Activated CD8-positive, alpha-beta memory T cell treated with anti-CD3 and anti-CD28 coated beads, Interleukin-2, amount 50 U/mL, for 24 hours (primary cell): ENCODE results near the gene PRKN.
"Not testable (repeated sequence)": the region's sequence is repeated elsewhere in the genome, so short reads cannot be mapped to it uniquely, and the experiment has no call there.

ENCODE experiments used
- DNase-seq: peaks from one replicate; pipeline ENCODE4 v3.0.0-alpha.2; 2020; ENCODE audit errors: extremely low read depth

The PRKN gene

DNA sequence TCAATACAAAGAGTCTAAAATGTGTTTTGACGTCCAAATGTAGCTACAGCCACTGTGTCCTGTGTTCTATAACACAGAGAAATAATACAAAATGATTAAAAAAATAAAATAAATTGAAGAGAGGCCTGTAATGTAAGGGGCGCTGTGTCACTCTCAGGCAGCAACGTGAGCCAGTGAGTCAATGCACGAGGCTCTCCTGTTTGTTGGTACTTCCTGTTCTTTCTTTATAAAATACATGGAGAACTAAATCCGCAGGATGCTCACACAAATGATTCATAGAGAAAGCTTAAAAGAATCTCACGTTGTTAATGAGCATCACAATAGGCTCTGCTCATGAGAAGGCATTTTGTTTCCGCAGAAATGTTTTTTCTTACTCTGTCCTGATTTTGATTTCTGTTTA is 818.7 kb downstream of the PRKN start:
- DNase-seq, result no peak

DNA sequence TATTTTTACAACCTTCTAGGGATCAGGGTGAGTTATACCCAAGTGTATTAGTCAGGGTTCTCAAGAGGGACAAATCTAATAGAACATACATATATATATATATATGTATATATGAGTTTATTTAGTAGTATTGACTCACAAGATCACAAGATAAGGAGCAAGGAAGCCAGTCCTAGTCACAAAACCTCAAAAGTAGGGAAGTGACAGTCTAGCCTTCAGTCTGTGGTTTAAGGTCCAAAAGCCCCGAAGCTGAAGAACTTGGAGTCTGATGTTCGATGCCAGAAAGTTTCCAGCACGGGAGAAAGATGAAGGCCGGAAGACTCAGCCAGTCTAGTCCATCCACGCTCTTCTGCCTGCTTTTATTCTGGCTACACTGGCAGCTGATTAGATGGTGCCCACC is 821.0 kb downstream of the PRKN start:
- DNase-seq, result no peak

DNA sequence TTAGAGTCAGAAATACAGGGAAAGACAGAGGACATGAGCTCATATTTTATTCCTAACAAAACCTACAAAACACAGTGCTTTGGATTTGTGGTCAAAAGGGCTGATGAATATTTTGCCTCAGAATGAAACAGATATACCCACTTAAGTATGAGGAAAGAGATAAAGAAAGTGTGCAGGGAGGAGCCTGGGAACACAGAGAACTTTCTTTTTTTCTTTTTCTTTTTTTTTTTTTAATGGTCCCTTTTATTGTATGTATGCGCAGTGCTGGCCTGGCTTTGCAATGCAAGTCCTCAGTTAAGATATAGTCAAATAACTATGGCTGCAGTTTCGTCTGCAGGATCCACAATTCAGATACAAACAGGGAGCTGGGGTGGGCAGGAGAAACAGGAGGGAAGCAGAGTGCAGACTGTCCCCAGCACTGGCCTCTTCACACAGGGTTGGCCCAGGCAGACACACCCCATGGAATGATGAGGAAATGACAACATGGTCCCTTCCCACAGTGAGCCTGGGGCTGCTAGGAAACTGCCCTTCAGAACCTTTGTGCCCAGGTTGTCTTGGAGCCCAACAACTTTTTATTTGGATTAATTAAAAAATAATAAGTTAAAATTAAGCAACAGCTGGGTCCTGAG is 823.9 kb downstream of the PRKN start:
- DNase-seq, result no peak

DNA sequence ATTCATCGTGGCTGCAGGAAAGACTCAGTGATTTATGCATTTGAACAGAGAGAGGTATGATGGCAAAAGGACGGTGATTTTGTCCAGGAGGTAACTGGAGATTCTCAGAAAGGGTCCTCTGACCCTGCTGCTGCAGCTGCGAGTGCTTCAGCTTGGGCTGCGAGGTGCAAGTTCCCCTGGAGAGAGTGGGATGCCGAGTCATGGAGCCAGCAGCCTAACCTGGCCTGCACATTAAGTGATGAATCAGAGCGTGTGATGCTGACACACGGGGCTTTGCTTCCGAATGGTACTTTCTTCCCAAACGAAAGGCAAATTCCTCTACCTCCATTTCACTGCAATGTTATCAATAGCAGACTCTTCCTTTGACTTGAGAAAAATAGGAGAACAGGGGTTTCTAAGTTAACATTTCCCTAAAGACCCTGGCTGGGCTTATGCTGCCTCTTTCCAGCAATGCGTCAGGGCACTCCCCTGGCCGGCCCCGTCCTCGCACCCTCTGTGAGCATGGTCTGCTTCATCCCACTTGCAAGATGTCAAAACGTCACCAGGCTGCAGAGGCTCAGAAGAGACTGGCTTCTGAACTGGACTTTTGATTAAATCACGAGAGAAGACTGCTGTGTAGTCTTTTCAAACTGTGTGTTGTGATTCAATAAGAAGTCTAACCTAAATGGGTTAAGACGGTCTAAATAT is 825.7 kb downstream of the PRKN start:
- no peak for DNase-seq

DNA sequence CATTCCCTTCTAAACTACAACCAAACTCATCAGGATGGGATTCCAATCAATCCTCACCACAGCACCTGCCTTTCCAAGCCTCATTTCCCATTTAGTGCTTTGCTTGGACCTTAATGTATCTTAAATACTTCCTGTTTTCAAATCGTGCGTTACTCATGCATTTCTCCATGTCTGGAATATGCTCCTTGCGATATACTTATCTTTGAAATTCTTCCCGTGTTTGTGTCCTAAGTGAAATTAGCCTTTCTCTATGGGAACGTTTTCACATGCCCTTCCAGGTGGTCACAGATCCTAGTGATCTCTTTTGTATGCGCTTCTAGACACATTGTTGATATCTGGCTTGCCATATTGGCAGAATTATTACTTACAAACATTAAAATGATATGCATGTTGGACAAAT is 833.1 kb downstream of the PRKN start:
- DNase-seq, result no peak

DNA sequence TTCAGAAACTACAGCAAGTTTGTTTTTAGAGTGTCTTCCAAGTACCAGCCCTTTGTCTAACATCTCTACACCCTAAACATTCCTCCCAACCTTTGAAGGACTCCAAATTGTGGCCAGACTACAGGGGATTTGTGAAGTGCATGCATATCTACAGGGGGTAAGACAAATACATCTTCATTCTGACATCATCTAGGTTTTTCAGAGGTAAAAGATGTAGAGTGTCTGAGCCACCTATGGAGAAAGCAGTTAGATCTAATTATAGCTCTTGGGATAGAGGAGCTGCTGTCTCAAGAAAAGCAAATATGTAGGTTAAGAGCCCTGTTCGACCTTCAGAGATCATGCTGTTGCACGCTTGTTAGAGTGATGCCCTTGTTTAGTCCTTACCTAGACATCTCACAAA is 836.0 kb downstream of the PRKN start:
- no peak for DNase-seq

DNA sequence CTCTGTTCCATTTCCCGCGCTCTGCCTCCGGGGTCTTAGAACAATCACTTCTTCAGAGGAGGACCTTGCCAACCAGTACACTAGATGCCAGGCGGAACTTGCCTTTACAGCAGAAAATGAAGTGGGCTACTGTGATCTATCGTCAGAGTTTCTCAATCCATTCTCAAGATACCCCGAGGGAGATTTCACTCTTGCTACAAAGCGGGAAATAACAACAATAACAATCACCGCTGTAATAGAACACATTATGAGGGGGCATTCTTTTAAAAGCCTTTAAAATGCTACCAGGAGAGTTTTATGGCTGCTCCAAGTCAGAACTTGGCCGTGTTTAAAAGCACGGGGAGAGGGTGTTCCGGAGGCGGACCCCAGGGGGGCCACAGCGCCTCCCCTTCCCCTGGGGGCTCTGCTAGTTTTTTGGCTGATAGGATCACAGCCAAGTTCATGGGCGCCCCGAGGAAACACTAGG is 836.7 kb downstream of the PRKN start:
- DNase-seq, result no peak

DNA sequence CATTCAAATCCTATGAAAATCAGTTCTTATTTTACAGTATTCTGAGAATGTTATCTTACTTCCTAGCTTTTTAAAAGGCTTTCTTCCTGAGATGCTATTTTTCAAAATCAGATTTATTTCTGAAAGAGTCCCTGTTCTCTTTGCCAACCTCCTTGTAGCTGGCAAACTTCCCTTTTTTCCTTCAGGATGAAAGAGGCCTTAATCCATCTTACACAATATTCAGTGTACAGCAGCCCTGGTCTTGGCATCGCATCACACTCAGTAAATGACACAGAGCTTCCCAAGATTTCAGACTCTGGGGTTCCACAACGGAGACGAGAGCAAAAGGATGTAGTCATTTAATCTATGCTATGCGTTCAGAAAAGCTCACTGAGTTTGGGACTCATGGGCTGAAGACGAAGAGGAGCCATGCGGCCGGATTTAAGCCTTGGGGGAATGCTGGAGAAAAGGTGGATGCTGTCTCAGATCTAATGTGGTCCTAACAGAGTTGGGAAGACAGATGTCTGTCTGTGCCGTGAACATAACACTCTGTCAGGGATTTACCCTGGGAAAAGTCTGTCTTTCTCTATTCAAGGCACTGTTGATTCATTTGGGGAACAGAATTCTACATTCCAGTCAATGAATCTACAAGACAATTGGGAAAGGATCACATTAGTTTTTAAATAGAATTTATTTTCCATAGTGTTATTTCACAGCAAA is 837.3 kb downstream of the PRKN start:
- DNase-seq, result no peak

DNA sequence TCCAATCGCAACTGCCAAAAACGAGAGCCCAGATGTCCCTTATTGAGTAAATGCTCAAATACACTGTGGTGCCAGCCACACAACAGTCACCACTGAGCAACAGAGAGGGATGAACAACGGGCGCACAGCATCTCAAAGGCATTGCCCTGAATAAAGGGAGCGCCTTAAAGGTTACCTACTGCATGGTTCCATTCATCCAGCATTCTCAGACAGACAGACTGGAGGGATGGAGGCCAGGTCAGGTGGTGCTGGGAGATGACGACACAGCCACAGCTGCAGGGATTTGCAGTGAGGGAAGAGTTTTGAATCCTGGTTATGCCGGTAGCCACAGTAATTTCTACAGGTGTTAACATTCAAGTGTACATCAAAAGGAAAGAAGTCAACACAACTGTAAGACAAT is 838.2 kb downstream of the PRKN start:
- no peak for DNase-seq

DNA sequence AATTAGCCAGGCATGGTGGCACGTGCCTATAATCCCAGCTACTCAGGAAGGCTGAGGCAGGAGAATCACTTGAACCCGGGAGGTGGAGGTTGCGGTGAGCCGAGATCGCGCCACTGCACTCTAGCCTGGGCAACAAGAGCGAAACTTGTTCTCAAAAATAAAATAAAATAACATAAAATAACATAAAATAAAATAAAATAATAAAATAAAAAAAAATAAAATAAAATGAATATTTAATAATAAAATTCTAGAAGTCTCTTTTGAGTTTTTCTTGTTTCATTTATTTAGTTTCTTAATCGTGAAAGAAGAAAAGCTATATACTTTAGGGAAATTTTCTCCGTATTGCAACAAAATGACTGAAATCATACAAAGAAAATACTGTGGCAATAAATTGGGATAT is 841.0 kb downstream of the PRKN start:
- not testable (repeated sequence) for DNase-seq

DNA sequence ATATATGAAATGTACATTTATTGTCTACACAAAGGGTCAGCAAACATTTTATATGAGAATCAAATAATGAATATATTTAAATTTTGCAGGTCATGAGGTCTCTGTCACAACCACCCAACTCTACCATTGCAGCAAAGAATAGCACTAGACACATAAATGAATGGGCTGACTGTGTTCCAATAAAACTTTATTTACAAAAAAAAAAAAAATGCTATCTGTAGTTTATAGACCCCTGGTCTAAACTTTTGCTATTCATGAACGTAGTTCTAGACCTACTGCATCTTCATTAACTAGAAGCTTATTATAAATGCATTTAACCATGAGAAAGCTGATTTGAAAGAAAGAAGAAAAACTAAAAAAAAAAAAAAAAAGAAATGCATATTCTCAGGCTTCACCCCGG is 842.8 kb downstream of the PRKN start:
- DNase-seq, result no peak

DNA sequence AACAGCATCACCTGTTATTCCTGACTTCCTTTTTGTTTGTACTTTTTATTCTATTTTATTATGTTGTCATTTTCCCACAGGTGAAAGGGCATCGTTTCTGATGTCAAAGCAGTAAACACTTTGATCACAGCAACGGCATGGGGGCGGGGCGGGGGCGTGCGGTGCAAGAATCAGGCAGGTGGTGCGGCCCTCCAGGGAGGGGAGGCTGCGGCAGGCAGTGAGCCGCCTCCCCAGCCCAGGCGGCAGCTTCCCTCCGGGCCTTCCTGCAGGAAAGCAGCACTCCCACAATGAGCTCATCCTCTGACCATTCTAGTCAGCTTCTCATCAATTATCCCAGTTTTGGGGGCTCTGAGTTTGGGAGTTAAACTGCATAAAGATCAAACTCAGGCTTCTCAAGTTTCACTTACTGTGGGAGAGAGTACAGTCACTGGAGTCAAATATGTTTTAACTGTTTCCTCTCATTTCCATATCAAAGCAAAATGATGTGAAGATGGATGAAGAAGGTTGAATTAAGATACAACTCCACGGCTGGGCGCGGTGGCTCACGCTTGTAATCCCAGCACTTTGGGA is 845.3 kb downstream of the PRKN start:
- no peak for DNase-seq

DNA sequence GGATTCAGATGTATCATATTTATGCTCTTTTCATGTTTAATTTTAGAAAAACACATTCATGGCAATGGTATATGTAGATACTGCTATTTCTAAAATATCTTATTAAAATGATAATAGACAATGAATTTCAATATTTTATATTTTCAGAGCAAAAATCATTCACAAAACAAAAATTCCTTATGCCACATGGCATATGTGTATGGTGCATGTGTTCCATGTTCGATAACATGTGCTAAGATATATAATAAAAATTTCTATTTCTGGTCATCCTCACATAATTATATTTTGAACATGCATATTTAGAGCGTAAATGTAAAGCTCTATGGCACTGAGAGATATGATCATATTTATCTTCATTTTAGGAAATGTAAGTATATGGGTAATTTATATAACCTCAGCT is 847.5 kb downstream of the PRKN start:
- DNase-seq, result no peak

DNA sequence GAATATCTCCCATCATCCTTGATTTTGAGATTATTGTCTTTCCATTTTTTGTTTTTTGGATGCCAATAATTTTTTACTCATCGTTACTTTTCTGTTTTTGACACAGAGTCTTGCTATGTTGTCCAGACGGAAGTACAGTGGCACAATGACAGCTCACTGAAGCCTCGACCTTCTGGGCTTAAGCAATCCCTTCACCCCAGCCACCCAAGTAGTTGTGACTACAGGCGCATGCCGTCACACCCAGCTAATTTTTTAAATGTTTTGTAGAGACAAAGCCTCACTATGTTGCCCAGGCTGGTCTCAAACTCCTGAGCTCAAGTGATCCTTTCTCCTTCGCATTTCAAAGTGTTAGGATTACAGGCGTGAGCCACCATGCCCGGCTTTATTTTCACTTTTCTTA is 851.3 kb downstream of the PRKN start:
- no peak for DNase-seq

DNA sequence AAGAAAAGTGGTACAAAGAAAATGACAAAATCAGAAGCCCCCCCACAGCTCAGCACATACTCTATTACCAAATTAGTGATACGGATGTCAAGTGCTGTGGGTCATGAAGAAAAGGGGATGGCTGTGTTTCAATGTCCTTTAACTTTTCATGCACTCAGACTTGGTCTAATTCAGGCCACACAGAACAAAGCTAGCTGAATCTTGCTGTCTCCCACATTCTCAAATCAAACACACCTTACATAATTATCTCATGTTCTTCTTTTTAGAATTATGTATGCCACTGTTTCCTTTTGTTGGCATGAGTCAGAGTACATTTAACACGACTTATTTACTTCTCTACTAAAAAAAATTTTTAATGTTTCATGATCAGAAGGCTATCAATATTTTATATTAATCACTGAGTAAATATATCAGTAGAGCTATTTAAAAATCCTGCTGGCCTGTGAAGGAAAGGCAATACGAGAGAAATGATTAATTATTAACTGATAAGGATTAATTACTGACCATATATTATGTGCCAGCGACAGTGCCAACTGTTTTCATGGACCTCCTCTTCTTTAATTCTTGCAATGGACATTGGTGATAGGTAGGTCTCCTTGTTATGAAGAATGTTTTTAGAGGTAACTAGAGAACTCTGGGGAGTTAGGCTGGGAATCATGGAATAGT is 857.2 kb downstream of the PRKN start:
- DNase-seq, result no peak

DNA sequence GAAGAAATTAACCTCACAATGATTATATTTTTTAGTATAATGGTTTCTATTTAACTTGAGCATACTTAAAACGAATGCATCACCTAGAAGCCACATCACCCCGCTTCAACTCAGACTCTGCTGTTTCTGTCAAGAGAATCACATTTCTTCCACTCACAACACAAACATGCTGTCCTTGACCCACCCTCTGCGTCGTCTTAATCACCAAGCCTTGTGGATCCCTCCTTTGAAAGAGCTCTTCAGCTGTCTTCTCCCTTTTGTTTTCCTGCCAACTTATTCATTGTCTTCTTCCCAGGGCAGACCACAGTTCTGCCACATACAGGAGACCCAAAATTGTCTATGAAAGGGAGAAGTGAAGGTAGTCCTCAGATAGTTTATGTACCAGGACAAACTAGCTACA is 858.1 kb downstream of the PRKN start:
- no peak for DNase-seq

DNA sequence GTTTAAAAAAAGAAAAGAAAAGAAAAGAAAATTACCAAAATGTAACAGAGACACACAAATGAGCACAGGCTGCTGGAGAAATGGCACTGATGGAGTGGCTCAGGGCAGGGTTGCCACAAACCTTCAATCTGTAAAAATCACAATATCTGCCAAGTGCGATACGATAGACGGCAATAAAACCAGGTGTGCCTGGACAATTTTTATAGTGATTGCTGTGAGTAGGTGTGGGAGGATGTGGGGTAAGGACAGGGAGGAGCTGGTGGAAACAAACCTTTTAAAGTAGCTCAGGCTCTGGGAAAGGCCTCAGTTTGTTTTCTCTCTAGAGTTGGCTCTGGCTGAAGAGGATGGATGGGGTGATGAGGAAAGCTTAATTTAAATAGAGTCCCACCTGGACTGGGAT is 861.0 kb downstream of the PRKN start:
- DNase-seq, result no peak

DNA sequence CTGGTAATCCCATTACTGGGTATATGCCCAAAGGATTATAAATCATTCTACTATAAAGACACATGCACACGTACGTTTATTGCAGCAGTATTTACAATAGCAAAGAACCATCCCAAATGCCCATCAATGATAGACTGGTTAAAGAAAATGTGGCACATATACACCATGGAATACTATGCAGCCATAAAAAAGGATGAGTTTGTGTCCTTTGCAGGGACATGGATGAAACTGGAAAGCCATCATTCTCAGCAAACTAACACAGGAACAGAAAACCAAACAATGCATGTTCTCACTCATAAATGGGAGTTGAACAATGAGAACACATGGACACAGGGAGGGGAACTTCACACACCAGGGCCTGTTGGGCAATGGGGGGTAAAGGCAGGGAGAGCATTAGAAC is 866.5 kb downstream of the PRKN start:
- DNase-seq, result not testable (repeated sequence)

DNA sequence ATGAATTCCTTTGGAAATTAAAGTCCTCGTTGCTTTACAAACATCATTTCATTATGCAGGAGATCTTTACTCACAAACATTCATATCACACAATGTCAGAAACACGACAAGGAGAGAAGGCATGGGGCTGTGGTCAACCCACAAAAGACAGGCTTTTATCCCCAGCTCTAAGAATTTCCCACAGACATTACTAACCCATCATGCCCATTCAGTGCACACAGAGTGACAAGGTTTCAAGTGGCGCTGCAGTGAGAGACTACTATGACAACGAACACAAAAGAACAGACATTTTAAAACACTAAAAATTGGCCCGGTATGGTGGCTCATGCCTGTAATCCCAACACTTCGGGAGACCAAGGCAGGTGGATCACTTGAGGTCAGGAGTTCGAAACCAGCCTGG is 873.9 kb downstream of the PRKN start:
- no peak for DNase-seq

DNA sequence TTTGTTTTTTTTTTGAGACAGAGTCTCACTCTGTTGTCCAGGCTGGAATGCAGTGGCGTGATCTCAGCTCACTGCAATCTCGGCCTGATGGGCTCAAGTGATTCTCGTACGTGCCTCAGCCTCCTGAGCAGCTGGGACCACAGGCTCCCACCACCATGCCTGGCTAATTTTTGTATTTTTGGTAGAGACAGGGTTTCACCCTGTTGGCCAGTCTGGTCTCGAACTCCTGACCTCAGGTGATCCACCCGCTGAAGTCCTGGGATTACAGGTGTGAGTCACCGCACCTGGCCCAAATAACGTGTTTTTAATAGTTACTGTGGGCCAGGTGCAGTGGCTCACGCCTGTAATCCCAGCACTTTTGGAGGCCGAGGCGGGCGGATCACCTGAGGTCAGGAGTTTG is 876.1 kb downstream of the PRKN start:
- not testable (repeated sequence) for DNase-seq

DNA sequence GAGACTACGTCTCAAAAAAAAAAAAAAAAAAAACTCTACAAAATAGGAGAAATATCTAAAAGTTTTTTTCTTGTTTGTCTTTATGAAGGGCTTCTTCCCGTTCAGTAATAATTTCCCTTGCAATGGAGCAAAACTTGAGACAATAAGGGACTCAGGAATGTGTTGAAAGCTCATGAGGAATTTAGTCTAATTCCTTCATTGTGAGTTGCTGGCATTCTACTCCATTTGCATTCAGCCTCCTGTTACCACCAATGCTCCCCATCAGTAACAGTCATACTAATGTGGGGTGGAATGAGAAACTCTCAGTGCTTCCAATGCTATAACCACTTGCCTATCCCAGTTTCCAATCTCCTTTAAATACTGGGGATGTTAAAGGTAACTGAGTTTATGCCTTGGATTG is 877.0 kb downstream of the PRKN start:
- no peak for DNase-seq

DNA sequence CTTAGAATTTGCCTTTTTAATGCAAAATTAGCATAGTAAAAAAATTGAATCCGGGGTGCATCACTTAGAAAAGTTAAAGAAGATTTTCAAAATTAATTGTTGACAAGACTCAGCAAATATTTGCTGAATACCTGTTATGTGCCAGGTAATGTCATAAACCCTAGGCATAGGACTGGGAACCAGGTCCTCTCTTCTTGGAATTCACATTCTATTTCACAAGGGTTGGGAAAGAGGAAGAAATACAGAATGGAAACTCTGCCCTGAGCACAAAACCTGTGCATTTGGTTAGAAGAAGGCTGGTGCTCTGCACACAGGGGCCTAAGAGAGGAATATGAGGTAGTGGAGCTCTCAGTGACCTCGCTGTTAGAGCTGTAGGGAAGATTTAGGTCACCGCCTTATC is 879.9 kb downstream of the PRKN start:
- no peak for DNase-seq
